ENCODE data around the gene TMEM44.

The TMEM44 gene

DNA sequence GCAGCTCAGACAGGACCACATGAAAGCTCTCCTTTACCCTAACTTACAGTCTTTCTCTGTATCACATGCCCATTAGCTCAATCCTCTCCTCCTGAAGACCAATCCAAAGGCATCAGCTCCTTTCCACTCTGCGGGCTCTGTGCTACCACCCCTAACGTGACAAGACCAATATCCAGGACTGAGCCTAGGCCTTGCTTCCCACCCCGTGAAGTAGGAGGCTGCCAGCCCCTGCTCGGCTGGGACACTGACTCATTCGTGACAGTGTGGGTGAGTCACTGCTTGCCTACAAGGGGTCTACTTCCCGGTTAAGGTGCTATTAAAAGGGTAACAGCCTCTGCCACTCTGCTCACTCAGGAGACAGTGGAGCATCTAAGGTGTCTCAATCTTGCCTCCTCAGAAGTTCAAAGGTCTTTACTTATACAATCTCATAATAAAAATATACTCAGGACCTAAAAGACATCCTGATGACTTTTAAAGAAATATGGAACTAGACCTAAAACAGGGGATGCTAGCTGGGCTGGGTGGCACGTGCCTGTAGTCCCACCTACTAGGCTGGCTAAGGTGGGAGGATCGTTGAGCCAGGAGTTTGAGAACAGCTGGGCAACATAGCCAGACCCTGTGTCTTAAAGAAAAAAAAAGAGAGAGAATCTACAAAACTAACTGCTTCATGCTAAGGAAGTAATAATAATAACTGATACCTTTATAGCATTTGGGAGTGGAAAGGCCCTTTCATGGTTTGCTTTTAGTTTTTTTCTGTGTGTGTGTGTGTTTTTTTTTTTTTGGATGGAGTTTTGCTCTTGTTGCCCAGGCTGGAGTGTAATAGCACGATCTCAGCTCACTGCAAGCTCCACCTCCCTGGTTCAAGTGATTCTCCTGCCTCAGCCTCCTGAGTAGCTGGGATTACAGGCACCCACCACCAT is 55.0 kb downstream of the TMEM44 start:
- in situ Hi-C loops (cut with MboI; ENCODE audit: low pct_unique_long_range_greater_than_20kb, low sequenced_read_pairs, unreplicated experiment) = no loop called here
- DNase-seq (ENCODE audit: low spot score) = no peak
- TF ChIP-seq, protein P1, sequence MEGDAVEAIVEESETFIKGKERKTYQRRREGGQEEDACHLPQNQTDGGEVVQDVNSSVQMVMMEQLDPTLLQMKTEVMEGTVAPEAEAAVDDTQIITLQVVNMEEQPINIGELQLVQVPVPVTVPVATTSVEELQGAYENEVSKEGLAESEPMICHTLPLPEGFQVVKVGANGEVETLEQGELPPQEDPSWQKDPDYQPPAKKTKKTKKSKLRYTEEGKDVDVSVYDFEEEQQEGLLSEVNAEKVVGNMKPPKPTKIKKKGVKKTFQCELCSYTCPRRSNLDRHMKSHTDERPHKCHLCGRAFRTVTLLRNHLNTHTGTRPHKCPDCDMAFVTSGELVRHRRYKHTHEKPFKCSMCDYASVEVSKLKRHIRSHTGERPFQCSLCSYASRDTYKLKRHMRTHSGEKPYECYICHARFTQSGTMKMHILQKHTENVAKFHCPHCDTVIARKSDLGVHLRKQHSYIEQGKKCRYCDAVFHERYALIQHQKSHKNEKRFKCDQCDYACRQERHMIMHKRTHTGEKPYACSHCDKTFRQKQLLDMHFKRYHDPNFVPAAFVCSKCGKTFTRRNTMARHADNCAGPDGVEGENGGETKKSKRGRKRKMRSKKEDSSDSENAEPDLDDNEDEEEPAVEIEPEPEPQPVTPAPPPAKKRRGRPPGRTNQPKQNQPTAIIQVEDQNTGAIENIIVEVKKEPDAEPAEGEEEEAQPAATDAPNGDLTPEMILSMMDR (IDR thresholded peaks at IDR 0.05; ENCODE audit: extremely low read depth, insufficient read depth, missing control alignments) = no peak

- in situ Hi-C loops (cut with MboI; ENCODE audit: low pct_unique_long_range_greater_than_20kb, low sequenced_read_pairs, unreplicated experiment) = no loop called here
- no peak for DNase-seq (ENCODE audit: low spot score)
- TF ChIP-seq, protein P1 (IDR thresholded peaks at IDR 0.05; ENCODE audit: extremely low read depth, insufficient read depth, missing control alignments) = no peak
Observed at GRCh38 chr3:194575484-194576210, 57.6 kb downstream of the TMEM44 start.

DNA sequence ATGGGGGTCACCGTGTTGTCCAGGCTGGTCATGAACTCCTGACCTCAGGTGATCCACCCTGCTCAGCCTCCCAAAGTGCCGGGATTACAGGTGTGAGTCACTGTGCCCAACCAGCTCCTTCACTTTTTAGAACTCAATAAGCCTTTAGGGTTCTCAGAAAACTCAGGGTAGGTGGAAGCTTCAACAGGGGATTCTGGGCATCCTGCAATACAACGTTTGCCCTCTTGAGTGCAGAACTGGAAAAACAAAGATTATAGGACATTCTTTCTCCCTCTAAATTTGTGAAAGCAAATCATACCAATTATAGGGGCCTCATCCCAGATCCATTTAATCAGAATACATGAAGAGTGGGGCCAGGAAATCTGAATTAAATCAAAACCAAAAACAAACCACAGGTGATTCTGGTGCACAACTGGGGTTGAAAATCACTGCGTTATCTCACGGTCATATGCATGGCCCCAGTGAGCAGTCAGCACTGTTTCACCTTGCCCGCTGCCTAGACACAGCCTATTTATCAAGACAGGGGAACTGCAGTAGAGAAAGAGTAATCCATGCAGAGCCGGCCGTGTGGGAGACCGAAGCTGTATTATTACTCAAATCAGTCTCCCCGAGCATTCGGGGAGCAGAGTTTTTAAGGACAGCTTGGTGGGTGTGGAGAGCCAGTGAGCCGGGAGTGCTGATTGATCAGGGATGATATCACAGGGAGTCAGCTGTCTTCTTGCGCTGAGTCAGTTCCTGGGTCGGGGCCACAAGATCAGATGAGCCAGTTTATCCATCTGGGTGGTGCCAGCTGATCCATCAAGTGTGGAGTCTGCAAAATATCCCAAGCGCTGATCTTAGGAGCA is 58.4 kb downstream of the TMEM44 start:
- in situ Hi-C loops (cut with MboI; ENCODE audit: low pct_unique_long_range_greater_than_20kb, low sequenced_read_pairs, unreplicated experiment) = no loop called here
- no peak for DNase-seq (ENCODE audit: low spot score)

DNA sequence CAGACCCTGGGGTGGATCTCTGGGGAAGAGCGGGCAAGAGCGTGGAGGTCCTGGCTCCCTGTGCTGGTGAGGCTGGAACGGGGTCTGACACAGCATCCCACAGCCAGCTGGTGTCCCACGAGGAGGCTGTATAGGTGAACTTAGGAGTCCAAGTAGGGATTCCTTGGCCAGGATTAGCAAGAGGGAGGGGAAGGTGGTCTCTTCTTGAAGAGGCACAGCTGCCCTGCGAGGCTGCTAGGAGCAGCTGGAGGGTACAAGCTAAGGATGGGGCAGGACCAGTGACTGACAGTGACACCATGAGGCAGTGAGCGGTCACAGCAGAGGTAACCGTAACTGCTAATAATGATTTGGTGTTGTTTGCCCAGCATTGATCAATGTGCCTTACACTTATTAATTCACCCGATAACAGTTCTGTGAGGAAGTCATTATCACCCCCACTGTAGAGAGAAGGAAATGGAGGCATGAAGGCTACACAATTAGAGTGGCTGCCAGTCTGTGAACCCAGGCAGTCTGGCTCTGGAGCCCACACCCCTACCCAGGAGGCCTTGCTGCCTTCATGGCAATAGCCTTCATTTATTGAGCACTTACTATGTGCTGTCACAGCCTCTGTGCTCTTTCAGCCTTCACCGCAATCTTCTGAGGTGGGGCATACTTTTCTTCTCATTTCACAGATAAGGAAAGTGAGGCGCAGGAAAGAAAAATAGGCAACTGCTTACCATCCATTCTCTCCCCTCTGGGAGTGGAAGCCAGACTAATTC is 59.4 kb downstream of the TMEM44 start:
- TF ChIP-seq, protein P1 (IDR thresholded peaks at IDR 0.05; ENCODE audit: extremely low read depth, insufficient read depth, missing control alignments) = peak; percentile 87
- in situ Hi-C loops (cut with MboI; ENCODE audit: low pct_unique_long_range_greater_than_20kb, low sequenced_read_pairs, unreplicated experiment) = no loop called here
- DNase-seq (ENCODE audit: low spot score) = peak; percentile 80

More for the DNA sequence above, 58.4 kb downstream of the TMEM44 start:
- TF ChIP-seq, protein P1 (IDR thresholded peaks at IDR 0.05; ENCODE audit: extremely low read depth, insufficient read depth, missing control alignments) = no peak

DNA sequence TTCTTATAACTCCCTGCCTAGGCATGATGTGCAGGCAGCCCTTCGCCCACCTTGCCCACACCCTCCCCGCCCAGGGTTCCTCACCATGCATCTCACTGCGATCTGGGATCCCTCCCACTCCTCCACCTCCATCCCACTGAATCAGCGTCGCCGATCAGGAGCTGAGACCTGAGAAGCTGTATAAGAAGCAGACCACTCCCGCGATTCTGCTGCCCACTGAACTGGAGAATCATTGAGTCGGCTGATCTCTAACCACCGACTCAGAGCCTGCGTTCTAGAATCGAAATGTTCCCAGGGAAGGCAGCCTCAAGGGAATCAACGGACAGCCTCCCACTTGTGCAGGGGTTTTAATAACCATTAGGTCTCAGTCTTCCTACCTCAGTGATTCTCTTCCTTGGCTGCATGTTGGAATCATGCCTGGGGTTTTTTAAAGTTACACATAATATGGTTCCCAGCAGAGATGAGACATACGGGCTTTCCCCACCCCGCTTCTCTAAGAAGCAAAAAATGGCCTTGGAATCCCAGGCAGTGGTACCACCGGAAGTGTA is 60.2 kb downstream of the TMEM44 start:
- DNase-seq (ENCODE audit: low spot score) = no peak
- in situ Hi-C loops (cut with MboI; ENCODE audit: low pct_unique_long_range_greater_than_20kb, low sequenced_read_pairs, unreplicated experiment) = no loop called here

More for the DNA sequence above, 60.2 kb downstream of the TMEM44 start:
- TF ChIP-seq, protein P1 (IDR thresholded peaks at IDR 0.05; ENCODE audit: extremely low read depth, insufficient read depth, missing control alignments) = no peak
